H1 (cell line): ENCODE data around the gene MYO1D. TPM values are rescaled to one million over a fixed set of nuclear protein-coding genes. Genes with fewer than 3 reads are reported as not detected.

Experiments used
- POU5F1 ChIP-seq: IDR thresholded peaks from 2 replicates; pipeline ENCODE4 v1.6.1; 2011; ENCODE audit warnings: low read depth, mild to moderate bottlenecking, low read length, moderate library complexity
- SUZ12 ChIP-seq: fragments of 200-600 bp; sonication (generic); IDR thresholded peaks from 2 replicates; pipeline ENCODE4 v1.6.1; 2012; ENCODE audit warnings: mild to moderate bottlenecking, inconsistent platforms, low read length, moderate library complexity, mixed read lengths
- TBP ChIP-seq: IDR thresholded peaks from 2 replicates; pipeline ENCODE4 v1.6.1; 2011; ENCODE audit warnings: low read depth, low read length, improper control_type of control experiment
- polyA plus RNA-seq, 7 experiments: library from polyadenylated mRNA; depleted of rRNA in 3 of 7; stranded (reverse) in 5 of 7; unstranded in 2 of 7; fragments of >200 nt in 5 of 7; fragments of 200-250 nt in 2 of 7; gene quantifications; 1 replicate in 5 of 7; 2 replicates in 1 of 7; 4 replicates in 1 of 7; pipeline versions ENCODE4 v1.2.1 to v1.2.3, GENCODE V29; 2011 to 2013; ENCODE audit warnings: missing spikeins in 2 of 7, mixed read lengths in 2 of 7
- total RNA-seq: library from RNA; stranded (reverse); fragmentation: NEBNext Ultra II Directional; extraction: Animal tissue kit (Norgen Biotek cat#: 25700); gene quantifications from 2 replicates; pipeline ENCODE4 v1.2.1, GENCODE V29; 2021

MYO1D gene
- total and polyA plus RNA-seq, 2 of the 8 experiments (the other 6 are each of a cell fraction or from before 2014, with no cell fraction given), result 6.5 to 25.4 TPM

DNA sequence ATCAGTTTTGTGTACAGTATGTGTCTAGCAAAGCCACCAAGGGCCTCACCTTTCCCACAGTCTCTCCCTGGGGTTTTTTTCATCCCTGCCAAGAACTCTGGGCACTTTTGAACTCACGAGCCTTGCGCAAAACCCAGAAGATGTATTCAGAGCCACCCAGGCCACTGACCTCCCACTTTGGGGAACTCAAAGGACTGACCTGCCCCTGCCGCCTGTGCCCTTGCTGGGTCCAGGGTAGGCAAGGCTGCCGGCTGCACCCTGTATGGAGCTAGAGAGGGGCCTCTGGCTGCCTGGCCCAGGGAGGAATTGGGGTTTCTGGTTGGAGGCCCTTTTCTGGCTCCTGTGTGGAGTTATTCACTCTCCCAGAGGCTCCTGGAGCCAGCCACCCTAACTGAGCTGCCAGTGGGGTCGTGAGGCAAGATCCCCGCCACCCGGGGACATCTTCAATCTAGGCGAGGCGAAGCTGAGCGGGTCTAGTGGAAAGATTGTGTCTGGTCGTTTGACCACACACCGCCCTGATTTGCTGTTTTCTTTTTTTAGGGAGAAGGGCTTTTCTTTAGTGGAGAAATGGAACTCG lies 388.2 kb downstream of the MYO1D start (continued):
- TF ChIP-seq SUZ12, result no peak
- no peak for TF ChIP-seq TBP
- no peak for TF ChIP-seq POU5F1
